SK-N-SH (cell line): Measurements from ENCODE around the gene TCF7L2. TPM values are rescaled to one million over a fixed set of nuclear protein-coding genes. Genes with fewer than 3 reads are reported as not detected.

ENCODE experiments used
- CTCF ChIA-PET: fragments of 300-600, 350-600 bp; formaldehyde crosslinking; extraction: SDS; loops from one replicate; lab custom pipeline; 2021; lab: Yijun Ruan, JAX
- POLR2A ChIA-PET: fragments of 350-600 bp; sonication (Branson Sonifier 250); formaldehyde crosslinking; extraction: SDS; loops from one replicate; lab custom pipeline; 2020; ENCODE audit warnings: antibody characterized with exemption, inconsistent platforms; lab: Yijun Ruan, JAX
- DNase-seq: peaks from one replicate; pipeline ENCODE4 v3.0.0; 2012
- H2AFZ ChIP-seq: fragments of 200-600 bp; sonication (generic); 2 replicates; pipeline ENCODE4 v1.8.1; 2016; ENCODE audit warnings: antibody characterized with exemption, mild to moderate bottlenecking, low read depth
- H3F3A ChIP-seq: fragments of 200-600 bp; sonication (generic); replicated peaks from 2 replicates; pipeline ENCODE3; 2016; ENCODE audit warnings: antibody characterized with exemption, mild to moderate bottlenecking; ENCODE audit not compliant: insufficient read depth
- H3K27ac ChIP-seq, 2 experiments: fragments of 200-500 bp in 1 of 2; fragments of 200-600 bp in 1 of 2; sonication (Bioruptor generic) in 1 of 2; sonication (generic), shearing (Covaris generic) in 1 of 2; 2 replicates each; pipeline versions ENCODE4 v1.5.1 to v1.6.1; 2014 to 2016; ENCODE audit warnings: low read depth in 2 of 2, inconsistent platforms in 1 of 2, low read length in 1 of 2, mild to moderate bottlenecking in 1 of 2, mixed read lengths in 1 of 2
- H3K27me3 ChIP-seq: fragments of 200-600 bp; sonication (generic), shearing (Covaris generic); 2 replicates; pipeline ENCODE4 v1.6.1; 2016; ENCODE audit warnings: mixed run types; ENCODE audit not compliant: insufficient read depth
- H3K36me3 ChIP-seq, 2 experiments: fragments of 200-500 bp in 1 of 2; fragments of 200-600 bp in 1 of 2; sonication (Bioruptor generic) in 1 of 2; sonication (generic) in 1 of 2; replicated peaks in 1 of 2; 2 replicates each; pipeline versions ENCODE3 to v1.5.1; 2014 to 2016; ENCODE audit warnings: low read length in 1 of 2, mild to moderate bottlenecking in 1 of 2; ENCODE audit not compliant: insufficient read depth in 2 of 2, control insufficient read depth in 1 of 2
- H3K4me1 ChIP-seq, 2 experiments: fragments of 200-500 bp in 1 of 2; fragments of 200-600 bp in 1 of 2; sonication (Bioruptor generic) in 1 of 2; sonication (generic), shearing (Covaris generic) in 1 of 2; 2 replicates each; pipeline versions ENCODE4 v1.5.1 to v1.6.1; 2014 to 2016; ENCODE audit warnings: low read depth in 1 of 2, low read length in 1 of 2, mixed run types in 1 of 2; ENCODE audit not compliant: insufficient read depth in 2 of 2, control insufficient read depth in 1 of 2
- H3K4me2 ChIP-seq: fragments of 200-600 bp; sonication (generic), shearing (Covaris generic); 2 replicates; pipeline ENCODE4 v1.6.1; 2017; ENCODE audit warnings: mixed run types
- H3K4me3 ChIP-seq, 2 experiments: fragments of 200-500 bp in 1 of 2; fragments of 200-600 bp in 1 of 2; sonication (Bioruptor generic) in 1 of 2; sonication (generic), shearing (Covaris generic) in 1 of 2; 2 replicates each; pipeline versions ENCODE4 v1.5.1 to v1.8.1; 2014 to 2016; ENCODE audit warnings: low read depth in 2 of 2, inconsistent platforms in 1 of 2, low read length in 1 of 2, mild to moderate bottlenecking in 1 of 2, mixed read lengths in 1 of 2, moderate library complexity in 1 of 2
- H3K79me2 ChIP-seq: fragments of 200-600 bp; sonication (generic); 2 replicates; pipeline ENCODE4 v1.8.1; 2017; ENCODE audit warnings: mild to moderate bottlenecking; ENCODE audit not compliant: insufficient read depth
- H3K9ac ChIP-seq: fragments of 200-600 bp; sonication (generic); 2 replicates; pipeline ENCODE4 v1.6.1; 2017; ENCODE audit warnings: mixed run types
- H3K9me2 ChIP-seq: fragments of 200-600 bp; sonication (generic); 2 replicates; pipeline ENCODE4 v1.6.1; 2017; ENCODE audit warnings: mixed run types
- H3K9me3 ChIP-seq: fragments of 200-600 bp; sonication (generic); 2 replicates; pipeline ENCODE4 v1.6.1; 2017; ENCODE audit warnings: mixed run types, mild to moderate bottlenecking, moderate library complexity
- H4K20me1 ChIP-seq: fragments of 200-600 bp; sonication (generic); 2 replicates; pipeline ENCODE4 v1.6.1; 2017; ENCODE audit warnings: mild to moderate bottlenecking, mixed run types; ENCODE audit not compliant: insufficient read depth
- ELF1 ChIP-seq: IDR thresholded peaks from 2 replicates; pipeline ENCODE4 v1.4.0; 2012
- EP300 ChIP-seq, 2 experiments: IDR thresholded peaks; 2 replicates each; pipeline versions ENCODE4 v1.4.0 to v1.6.1; 2012; ENCODE audit warnings: borderline replicate concordance in 1 of 2, low read depth in 1 of 2, low read length in 1 of 2
- EZH2phosphoT487 ChIP-seq: fragments of 200-600 bp; sonication (generic); IDR thresholded peaks from 2 replicates; pipeline ENCODE4 v1.6.1; 2017; ENCODE audit warnings: low read depth, mixed run types, mild to moderate bottlenecking, antibody characterized with exemption, moderate library complexity, borderline replicate concordance
- FOSL2 ChIP-seq: IDR thresholded peaks from 2 replicates; pipeline ENCODE4 v1.4.0; 2012; ENCODE audit warnings: low read depth, mild to moderate bottlenecking, moderate library complexity, borderline replicate concordance
- FOXJ3 ChIP-seq: sonication (generic); formaldehyde crosslinking; IDR thresholded peaks from 2 replicates; pipeline ENCODE4 v1.5.1; 2020; ENCODE audit warnings: mild to moderate bottlenecking, missing genetic modification reagents
- FOXM1 ChIP-seq: IDR thresholded peaks from 2 replicates; pipeline ENCODE4 v1.4.0; 2012; ENCODE audit warnings: low read depth, mild to moderate bottlenecking
- GATA2 ChIP-seq: sonication (generic); formaldehyde crosslinking; IDR thresholded peaks from 2 replicates; pipeline ENCODE4 v1.5.0; 2020; ENCODE audit warnings: mild to moderate bottlenecking, missing genetic modification reagents
- JUND ChIP-seq: IDR thresholded peaks from 2 replicates; pipeline ENCODE4 v1.4.0; 2012
- MAX ChIP-seq: IDR thresholded peaks from 2 replicates; pipeline ENCODE4 v1.4.0; 2012; ENCODE audit warnings: low read depth
- MEF2A ChIP-seq: IDR thresholded peaks from 2 replicates; pipeline ENCODE4 v1.4.0; 2012; ENCODE audit warnings: low read depth, borderline replicate concordance
- NFIC ChIP-seq: IDR thresholded peaks from 2 replicates; pipeline ENCODE4 v1.4.0; 2012; ENCODE audit warnings: borderline replicate concordance
- RAD21 ChIP-seq: IDR thresholded peaks from 2 replicates; pipeline ENCODE4 v1.6.1; 2012; ENCODE audit warnings: mild to moderate bottlenecking, low read length
- REST ChIP-seq: IDR thresholded peaks from 2 replicates; pipeline ENCODE4 v1.6.1; 2012; ENCODE audit warnings: mild to moderate bottlenecking, low read depth, low read length, moderate library complexity
- RFX5 ChIP-seq: IDR thresholded peaks from 2 replicates; pipeline ENCODE4 v1.6.1; 2012; ENCODE audit warnings: mild to moderate bottlenecking, improper control_type of control experiment, low read length
- TAF1 ChIP-seq: IDR thresholded peaks from 2 replicates; pipeline ENCODE4 v1.6.1; 2012; ENCODE audit warnings: low read depth, mild to moderate bottlenecking, low read length, moderate library complexity, borderline replicate concordance
- TCF12 ChIP-seq: IDR thresholded peaks from 2 replicates; pipeline ENCODE4 v1.4.0; 2012
- TEAD4 ChIP-seq: IDR thresholded peaks from 2 replicates; pipeline ENCODE4 v1.4.0; 2012; ENCODE audit warnings: mild to moderate bottlenecking, borderline replicate concordance; ENCODE audit not compliant: insufficient read depth
- whole genome bisulfite sequencing: methylation state at CpG from one replicate; pipeline ENCODE4 v1.1.6; 2017; ENCODE audit warnings: low lambda C conversion rate; 5-methylcytosine and 5-hydroxymethylcytosine counted together
- polyA plus RNA-seq, 3 experiments: library from polyadenylated mRNA; depleted of rRNA; stranded (reverse); fragments of >200 nt; gene quantifications; 2 replicates each; pipeline ENCODE4 v1.2.3, GENCODE V29; 2012
- TF ChIP-seq, protein P1 (sequence below): fragments of 150-350 bp; IDR thresholded peaks from 2 replicates; pipeline ENCODE4 v1.6.1; 2016; ENCODE audit warnings: mild to moderate bottlenecking, low read depth, low read length

The TCF7L2 gene
- polyA plus RNA-seq, 1 of the 3 experiments (the other 2 are of a cell fraction) = 10.2 TPM

DNA sequence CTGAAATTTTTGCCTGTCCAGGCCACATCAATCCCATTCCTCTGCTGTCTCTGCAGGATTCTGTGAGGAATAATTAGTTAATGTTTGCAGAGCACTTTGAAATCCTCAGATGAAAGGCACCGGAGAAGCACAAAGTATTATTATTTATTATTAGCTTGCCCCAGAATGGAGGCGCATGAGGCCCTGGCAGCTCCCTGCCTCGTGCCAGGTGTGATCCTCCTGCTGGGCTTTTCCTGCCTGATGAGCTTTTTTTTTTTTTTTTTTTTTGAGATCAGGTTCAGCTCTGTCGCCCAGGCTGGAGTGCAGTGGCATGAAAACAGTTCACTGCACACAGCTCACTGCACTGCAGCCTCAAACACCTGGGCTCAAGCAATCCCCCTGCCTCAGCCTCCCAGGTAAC, 65.2 kb downstream of the TCF7L2 start:
- Histone ChIP-seq H3K4me1 (peaks cover 0 to 6% of the 10 kb centered on the region in 2 experiments; a peak in 1 of 4 replicates), H3K4me2 (no peak overlapping the region), H3K36me3 (no peaks in the 10 kb centered on the region), H3K9ac (no peak overlapping the region), H3K79me2 (peaks cover 69% of the 10 kb centered on the region), H3K27me3 (no peaks in the 10 kb centered on the region), H3K4me3 (no peak overlapping the region), H3K9me3 (no peaks in the 10 kb centered on the region), H3F3A (peaks cover 3% of the 10 kb centered on the region), H4K20me1 (peaks cover 38% of the 10 kb centered on the region; the same call in 1 of the 2 replicates), H3K27ac (no peak overlapping the region), H2AFZ (no peak overlapping the region), H3K9me2 (no peaks in the 10 kb centered on the region)
- ChIA-PET POLR2A (no interaction called here), CTCF (no interaction called here)
- WGBS = 92% methylated on average over 4 of the region's 4 CpGs
- no peak for DNase-seq
- TF ChIP-seq TCF12 (no peak), FOXJ3 (CRISPR knock-in tag) (no peak), JUND (no peak), GATA2 (CRISPR knock-in tag) (no peak), EP300 (IDR thresholded peaks at IDR 0.05; ENCODE audit: borderline replicate concordance in 1 of 2, low read depth in 1 of 2, low read length in 1 of 2) (no peak), FOSL2 (no peak), REST (no peak), RAD21 (no peak), MAX (no peak), NFIC (no peak), ELF1 (no peak), FOXM1 (no peak), MEF2A (no peak), TEAD4 (no peak), EZH2phosphoT487 (no peak), RFX5 (no peak), TAF1 (no peak)
- TF ChIP-seq, protein P1, sequence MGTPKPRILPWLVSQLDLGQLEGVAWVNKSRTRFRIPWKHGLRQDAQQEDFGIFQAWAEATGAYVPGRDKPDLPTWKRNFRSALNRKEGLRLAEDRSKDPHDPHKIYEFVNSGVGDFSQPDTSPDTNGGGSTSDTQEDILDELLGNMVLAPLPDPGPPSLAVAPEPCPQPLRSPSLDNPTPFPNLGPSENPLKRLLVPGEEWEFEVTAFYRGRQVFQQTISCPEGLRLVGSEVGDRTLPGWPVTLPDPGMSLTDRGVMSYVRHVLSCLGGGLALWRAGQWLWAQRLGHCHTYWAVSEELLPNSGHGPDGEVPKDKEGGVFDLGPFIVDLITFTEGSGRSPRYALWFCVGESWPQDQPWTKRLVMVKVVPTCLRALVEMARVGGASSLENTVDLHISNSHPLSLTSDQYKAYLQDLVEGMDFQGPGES = no peak
